ENCODE measurements around the gene GNPAT. TPM values are rescaled to one million over a fixed set of nuclear protein-coding genes. Genes with fewer than 3 reads are reported as not detected.

Gene GNPAT
- total and polyA plus RNA-seq, 2 experiments from 2014 or later: 32.8 to 45.4 TPM

GRCh38 chr1:231274119-231274825, 33.3 kb downstream of the GNPAT start:
- Histone ChIP-seq H3F3A (replicated peaks; ENCODE audit: low read depth) (no peaks in the 10 kb centered on the region), H4K20me1 (replicated peaks; ENCODE audit: insufficient read depth) (peaks cover 6% of the 10 kb centered on the region; the same call in 1 of the 2 replicates), H3K4me1 (ENCODE audit: insufficient read depth) (no peaks in the 10 kb centered on the region), H3K4me3 (no peak overlapping the region), H3K9me2 (ENCODE audit: insufficient read depth) (no peaks in the 10 kb centered on the region), H3K27me3 (ENCODE audit: insufficient read depth) (no peaks in the 10 kb centered on the region), H3K36me3 (ENCODE audit: insufficient read depth) (peaks cover 16% of the 10 kb centered on the region), H3K79me2 (replicated peaks; ENCODE audit: insufficient read depth) (no peaks in the 10 kb centered on the region), H2AFZ (no peak overlapping the region), H3K4me2 (no peak overlapping the region), H3K27ac (ENCODE audit: low read depth) (no peak overlapping the region)
- Mint-ChIP-seq H3K9me3 (no peaks in the 10 kb centered on the region), H3K4me1 (no peaks in the 10 kb centered on the region), H3K27me3 (ENCODE audit: insufficient read depth, low read depth, poor library complexity) (peaks cover 4% of the 10 kb centered on the region), H3K27ac (no peak overlapping the region), H3K36me3 (ENCODE audit: low read depth) (peaks cover 10% of the 10 kb centered on the region; the same call in 2 of the 3 replicates), H3K4me3 (no peak overlapping the region)
- no peak for DNase-seq (ENCODE audit: low spot score)
- TF ChIP-seq, protein P1, sequence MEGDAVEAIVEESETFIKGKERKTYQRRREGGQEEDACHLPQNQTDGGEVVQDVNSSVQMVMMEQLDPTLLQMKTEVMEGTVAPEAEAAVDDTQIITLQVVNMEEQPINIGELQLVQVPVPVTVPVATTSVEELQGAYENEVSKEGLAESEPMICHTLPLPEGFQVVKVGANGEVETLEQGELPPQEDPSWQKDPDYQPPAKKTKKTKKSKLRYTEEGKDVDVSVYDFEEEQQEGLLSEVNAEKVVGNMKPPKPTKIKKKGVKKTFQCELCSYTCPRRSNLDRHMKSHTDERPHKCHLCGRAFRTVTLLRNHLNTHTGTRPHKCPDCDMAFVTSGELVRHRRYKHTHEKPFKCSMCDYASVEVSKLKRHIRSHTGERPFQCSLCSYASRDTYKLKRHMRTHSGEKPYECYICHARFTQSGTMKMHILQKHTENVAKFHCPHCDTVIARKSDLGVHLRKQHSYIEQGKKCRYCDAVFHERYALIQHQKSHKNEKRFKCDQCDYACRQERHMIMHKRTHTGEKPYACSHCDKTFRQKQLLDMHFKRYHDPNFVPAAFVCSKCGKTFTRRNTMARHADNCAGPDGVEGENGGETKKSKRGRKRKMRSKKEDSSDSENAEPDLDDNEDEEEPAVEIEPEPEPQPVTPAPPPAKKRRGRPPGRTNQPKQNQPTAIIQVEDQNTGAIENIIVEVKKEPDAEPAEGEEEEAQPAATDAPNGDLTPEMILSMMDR (conservative IDR thresholded peaks at IDR 0.05; ENCODE audit: low read depth in 2 of 2): no peak
- ATAC-seq: no peak

DNA sequence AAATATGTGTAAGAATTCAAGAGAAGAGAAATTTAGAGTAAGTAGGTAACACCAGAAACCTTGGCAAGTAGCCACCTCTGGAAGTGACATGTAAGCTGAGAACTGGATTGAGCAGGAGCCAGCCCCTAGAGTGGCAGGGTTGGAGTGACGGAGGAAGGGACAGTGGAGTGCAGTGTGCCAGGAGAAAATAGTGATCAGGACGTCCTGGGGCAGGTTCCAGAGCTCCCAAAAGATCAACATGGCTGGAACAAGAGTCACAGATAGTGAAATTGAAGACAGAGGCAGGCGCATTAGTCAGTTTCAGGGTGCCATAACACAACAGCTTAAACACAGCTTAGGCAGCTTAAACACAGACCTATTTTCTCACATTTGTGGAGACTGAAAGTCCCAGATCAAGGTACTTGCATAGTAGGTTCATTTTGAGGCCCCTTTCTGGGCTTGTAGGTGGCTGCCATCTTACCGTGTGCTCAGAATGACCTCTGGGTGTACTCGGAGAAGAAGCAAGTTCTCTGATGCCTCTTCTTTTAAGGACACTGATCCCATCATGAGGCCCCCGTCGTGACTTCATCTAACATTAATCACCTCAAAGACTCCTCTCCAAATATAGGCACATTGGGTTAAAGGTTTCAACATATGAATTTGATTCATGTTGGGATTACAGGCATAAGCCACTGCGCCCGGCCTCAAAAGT, 37.2 kb downstream of the GNPAT start:
- Histone ChIP-seq H2AFZ (no peak overlapping the region), H3K27me3 (ENCODE audit: insufficient read depth) (no peaks in the 10 kb centered on the region), H3K4me2 (no peak overlapping the region), H3K27ac (ENCODE audit: low read depth) (no peak overlapping the region), H4K20me1 (replicated peaks; ENCODE audit: insufficient read depth) (no peaks in the 10 kb centered on the region; the same call in 1 of the 2 replicates), H3F3A (replicated peaks; ENCODE audit: low read depth) (no peaks in the 10 kb centered on the region), H3K36me3 (ENCODE audit: insufficient read depth) (peaks cover 10% of the 10 kb centered on the region), H3K79me2 (replicated peaks; ENCODE audit: insufficient read depth) (no peaks in the 10 kb centered on the region), H3K4me3 (no peak overlapping the region), H3K4me1 (ENCODE audit: insufficient read depth) (no peaks in the 10 kb centered on the region), H3K9me2 (ENCODE audit: insufficient read depth) (no peaks in the 10 kb centered on the region)
- H3K36me3 Mint-ChIP-seq (ENCODE audit: low read depth): peaks cover 7% of the 10 kb centered on the region; the same call in 2 of the 3 replicates
- no peak for ATAC-seq
- no peak overlapping the region for H3K4me3 Mint-ChIP-seq
- no peaks in the 10 kb centered on the region for H3K4me1 Mint-ChIP-seq
- TF ChIP-seq EZH2 (IDR thresholded peaks at IDR 0.05; ENCODE audit: low read depth, unreplicated experiment): no peak
- no peak for TF ChIP-seq ZNF331 (CRISPR knock-in tag; IDR thresholded peaks at IDR 0.05; ENCODE audit: low read depth)
- no peak for TF ChIP-seq EZH2phosphoT487 (IDR thresholded peaks at IDR 0.05; ENCODE audit: unreplicated experiment)
- TF ChIP-seq CREB1 (CRISPR knock-in tag; IDR thresholded peaks at IDR 0.05; ENCODE audit: low read depth): no peak
- DNase-seq (ENCODE audit: low spot score): no peak
- H3K27ac Mint-ChIP-seq: no peak overlapping the region
- H3K27me3 Mint-ChIP-seq (ENCODE audit: insufficient read depth, low read depth, poor library complexity): peaks cover 6% of the 10 kb centered on the region
- no peaks in the 10 kb centered on the region for H3K9me3 Mint-ChIP-seq

- Histone ChIP-seq H3K36me3 (ENCODE audit: insufficient read depth) (peaks cover 10% of the 10 kb centered on the region), H3F3A (replicated peaks; ENCODE audit: low read depth) (no peaks in the 10 kb centered on the region), H3K27me3 (ENCODE audit: insufficient read depth) (no peaks in the 10 kb centered on the region), H2AFZ (no peak overlapping the region), H4K20me1 (replicated peaks; ENCODE audit: insufficient read depth) (no peaks in the 10 kb centered on the region; the same call in 1 of the 2 replicates), H3K79me2 (replicated peaks; ENCODE audit: insufficient read depth) (no peaks in the 10 kb centered on the region), H3K4me1 (ENCODE audit: insufficient read depth) (no peaks in the 10 kb centered on the region), H3K9me2 (ENCODE audit: insufficient read depth) (no peaks in the 10 kb centered on the region), H3K27ac (ENCODE audit: low read depth) (no peak overlapping the region), H3K4me3 (no peak overlapping the region), H3K4me2 (no peak overlapping the region)
- DNase-seq (ENCODE audit: low spot score) (no peak), ATAC-seq (no peak)
- H3K36me3 Mint-ChIP-seq (ENCODE audit: low read depth): peaks cover 6% of the 10 kb centered on the region; the same call in 2 of the 3 replicates
- peaks cover 8% of the 10 kb centered on the region for H3K27me3 Mint-ChIP-seq (ENCODE audit: insufficient read depth, low read depth, poor library complexity)
- no peaks in the 10 kb centered on the region for H3K9me3 Mint-ChIP-seq
- H3K27ac Mint-ChIP-seq: no peak overlapping the region
- no peak overlapping the region for H3K4me3 Mint-ChIP-seq
- H3K4me1 Mint-ChIP-seq: no peaks in the 10 kb centered on the region
- no peak for TF ChIP-seq JUNB (IDR thresholded peaks at IDR 0.05; ENCODE audit: unreplicated experiment)
- no peak for TF ChIP-seq STAT1 (IDR thresholded peaks at IDR 0.05; ENCODE audit: unreplicated experiment)
Measured at GRCh38 chr1:231279081-231279480, 38.1 kb downstream of the GNPAT start.

Data from GM23338 (cell line).